Fibroblast of skin of back (primary cell): ENCODE results near the gene GRM2.
A peak's percentile ranks its signal among the peaks of the same experiment; 100 is the strongest.

Experiments
- DNase-seq: peaks from one replicate; pipeline ENCODE4 v3.0.0-alpha.2; 2013

Gene GRM2

GRCh38 chr3:51706021-51706485 lies 815 bp upstream of the GRM2 start:
- DNase-seq = no peak

DNA sequence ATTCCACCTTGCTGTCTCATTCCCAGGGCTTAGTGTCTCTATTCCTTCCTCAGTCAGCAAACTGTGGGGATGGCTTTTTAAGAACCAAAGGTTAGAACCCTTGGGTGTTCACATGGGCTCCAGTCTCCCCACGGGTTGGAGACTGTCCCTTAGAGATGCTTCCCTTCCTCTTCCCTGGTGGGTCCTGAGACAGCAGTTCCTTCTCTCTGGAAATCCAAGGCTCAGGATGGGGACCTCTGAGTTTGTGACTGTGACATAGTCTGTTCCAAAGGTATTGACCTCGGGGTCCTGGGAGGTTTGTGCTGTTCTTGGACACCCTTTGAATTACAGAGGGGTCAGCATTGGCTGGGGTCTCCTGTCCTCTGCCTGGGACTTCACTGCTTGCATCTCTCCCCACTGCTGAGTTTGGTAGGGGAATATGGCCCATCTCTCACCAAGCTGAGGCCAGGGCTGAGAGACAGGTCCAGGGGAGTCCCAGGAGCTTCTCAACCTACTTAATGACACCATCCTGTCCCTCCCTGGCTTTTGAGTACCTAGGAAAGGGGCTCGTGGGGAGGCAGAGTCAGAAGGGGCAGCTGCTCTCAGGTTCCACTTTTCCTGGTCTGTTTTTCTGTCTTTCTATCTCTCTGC lies 1.5 kb downstream of the GRM2 start:
- no peak for DNase-seq

DNA sequence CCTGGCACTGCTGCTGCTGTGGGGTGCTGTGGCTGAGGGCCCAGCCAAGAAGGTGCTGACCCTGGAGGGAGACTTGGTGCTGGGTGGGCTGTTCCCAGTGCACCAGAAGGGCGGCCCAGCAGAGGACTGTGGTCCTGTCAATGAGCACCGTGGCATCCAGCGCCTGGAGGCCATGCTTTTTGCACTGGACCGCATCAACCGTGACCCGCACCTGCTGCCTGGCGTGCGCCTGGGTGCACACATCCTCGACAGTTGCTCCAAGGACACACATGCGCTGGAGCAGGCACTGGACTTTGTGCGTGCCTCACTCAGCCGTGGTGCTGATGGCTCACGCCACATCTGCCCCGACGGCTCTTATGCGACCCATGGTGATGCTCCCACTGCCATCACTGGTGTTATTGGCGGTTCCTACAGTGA lies 2.1 kb downstream of the GRM2 start:
- no peak for DNase-seq

DNA sequence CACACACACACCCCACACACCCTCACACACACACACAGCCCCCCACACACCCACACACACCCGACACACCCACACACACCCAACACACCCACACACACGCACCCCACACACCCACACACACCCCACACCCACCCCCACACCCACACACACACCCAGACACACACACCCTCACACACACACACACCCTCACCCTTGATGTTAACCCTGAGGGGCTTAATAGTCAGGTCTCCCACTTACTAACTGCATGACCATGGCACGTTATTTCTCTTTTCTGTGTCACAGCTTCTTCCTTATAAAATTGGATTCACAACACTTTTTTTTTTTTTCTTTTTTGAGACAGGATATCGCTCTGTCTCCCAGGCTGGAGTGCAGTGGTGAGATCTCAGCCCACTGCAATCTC lies 2.8 kb downstream of the GRM2 start:
- no peak for DNase-seq

DNA sequence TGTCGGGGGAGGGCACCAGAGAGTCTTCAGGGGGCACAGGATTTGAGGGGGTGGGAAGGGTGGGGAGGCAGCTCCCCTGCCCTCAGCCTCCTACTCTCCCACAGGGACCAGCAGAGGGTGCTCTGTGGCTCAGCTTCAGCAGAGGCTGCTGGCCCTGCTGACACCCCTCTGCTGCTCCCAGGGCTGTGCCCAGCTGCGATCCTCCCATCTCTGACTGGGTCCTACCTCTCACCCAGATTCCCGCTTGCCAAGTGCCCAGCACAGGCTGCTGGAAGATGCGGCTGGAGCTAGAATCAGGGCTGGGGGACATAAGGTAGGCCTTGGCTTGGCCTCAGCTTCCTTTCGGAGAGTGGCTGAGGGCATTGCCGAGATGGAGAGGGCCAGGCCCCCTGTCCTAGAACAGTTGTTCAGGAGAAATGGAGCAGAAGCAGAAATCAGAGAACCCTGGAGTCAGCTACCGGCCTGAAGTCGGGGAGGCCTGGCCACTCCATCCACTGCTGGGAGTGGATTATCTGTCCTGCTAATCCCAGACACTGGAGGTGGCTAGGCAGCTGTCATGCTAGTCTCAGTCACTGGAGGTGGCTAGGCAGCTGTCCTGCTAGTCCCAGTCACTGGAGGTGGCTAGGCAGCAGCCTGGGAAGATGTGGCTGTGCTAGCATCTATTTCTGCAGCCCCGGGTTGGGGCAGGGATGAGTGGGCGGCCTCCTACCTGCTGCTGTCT lies 3.9 kb downstream of the GRM2 start:
- no peak for DNase-seq

- DNase-seq = no peak
These were observed 4.6 kb downstream of the GRM2 start for GRCh38 chr3:51711352-51712037.

GRCh38 chr3:51712038-51712420 lies 5.2 kb downstream of the GRM2 start:
- no peak for DNase-seq

- DNase-seq = no peak
These were observed 5.7 kb downstream of the GRM2 start for GRCh38 chr3:51712511-51712931.

DNA sequence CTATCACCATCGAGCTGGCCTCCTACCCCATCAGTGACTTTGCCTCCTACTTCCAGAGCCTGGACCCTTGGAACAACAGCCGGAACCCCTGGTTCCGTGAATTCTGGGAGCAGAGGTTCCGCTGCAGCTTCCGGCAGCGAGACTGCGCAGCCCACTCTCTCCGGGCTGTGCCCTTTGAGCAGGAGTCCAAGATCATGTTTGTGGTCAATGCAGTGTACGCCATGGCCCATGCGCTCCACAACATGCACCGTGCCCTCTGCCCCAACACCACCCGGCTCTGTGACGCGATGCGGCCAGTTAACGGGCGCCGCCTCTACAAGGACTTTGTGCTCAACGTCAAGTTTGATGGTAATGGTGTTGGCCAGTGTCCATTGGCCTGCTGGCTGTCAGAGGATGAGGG lies 6.1 kb downstream of the GRM2 start:
- DNase-seq = no peak

DNA sequence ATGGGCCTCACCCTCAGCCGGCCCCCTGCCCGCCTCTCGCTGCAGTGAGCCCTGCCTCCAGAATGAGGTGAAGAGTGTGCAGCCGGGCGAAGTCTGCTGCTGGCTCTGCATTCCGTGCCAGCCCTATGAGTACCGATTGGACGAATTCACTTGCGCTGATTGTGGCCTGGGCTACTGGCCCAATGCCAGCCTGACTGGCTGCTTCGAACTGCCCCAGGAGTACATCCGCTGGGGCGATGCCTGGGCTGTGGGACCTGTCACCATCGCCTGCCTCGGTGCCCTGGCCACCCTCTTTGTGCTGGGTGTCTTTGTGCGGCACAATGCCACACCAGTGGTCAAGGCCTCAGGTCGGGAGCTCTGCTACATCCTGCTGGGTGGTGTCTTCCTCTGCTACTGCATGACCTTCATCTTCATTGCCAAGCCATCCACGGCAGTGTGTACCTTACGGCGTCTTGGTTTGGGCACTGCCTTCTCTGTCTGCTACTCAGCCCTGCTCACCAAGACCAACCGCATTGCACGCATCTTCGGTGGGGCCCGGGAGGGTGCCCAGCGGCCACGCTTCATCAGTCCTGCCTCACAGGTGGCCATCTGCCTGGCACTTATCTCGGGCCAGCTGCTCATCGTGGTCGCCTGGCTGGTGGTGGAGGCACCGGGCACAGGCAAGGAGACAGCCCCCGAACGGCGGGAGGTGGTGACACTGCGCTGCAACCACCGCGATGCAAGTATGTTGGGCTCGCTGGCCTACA lies 8.5 kb downstream of the GRM2 start:
- no peak for DNase-seq

DNA sequence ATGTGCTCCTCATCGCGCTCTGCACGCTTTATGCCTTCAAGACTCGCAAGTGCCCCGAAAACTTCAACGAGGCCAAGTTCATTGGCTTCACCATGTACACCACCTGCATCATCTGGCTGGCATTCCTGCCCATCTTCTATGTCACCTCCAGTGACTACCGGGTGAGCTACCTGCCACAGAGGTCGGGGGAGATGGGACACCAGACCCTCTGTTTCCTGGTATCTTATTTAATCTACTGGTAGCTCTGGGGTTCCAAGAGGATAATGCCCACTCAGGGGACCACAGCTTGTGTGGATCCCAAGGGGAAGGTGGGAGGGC lies 9.1 kb downstream of the GRM2 start:
- DNase-seq = no peak

GRCh38 chr3:51716805-51717204 lies 9.9 kb downstream of the GRM2 start:
- no peak for DNase-seq

GRCh38 chr3:51717446-51717845 lies 10.6 kb downstream of the GRM2 start:
- no peak for DNase-seq

- DNase-seq = no peak
These were observed 11.1 kb downstream of the GRM2 start for GRCh38 chr3:51717947-51718346.

DNA sequence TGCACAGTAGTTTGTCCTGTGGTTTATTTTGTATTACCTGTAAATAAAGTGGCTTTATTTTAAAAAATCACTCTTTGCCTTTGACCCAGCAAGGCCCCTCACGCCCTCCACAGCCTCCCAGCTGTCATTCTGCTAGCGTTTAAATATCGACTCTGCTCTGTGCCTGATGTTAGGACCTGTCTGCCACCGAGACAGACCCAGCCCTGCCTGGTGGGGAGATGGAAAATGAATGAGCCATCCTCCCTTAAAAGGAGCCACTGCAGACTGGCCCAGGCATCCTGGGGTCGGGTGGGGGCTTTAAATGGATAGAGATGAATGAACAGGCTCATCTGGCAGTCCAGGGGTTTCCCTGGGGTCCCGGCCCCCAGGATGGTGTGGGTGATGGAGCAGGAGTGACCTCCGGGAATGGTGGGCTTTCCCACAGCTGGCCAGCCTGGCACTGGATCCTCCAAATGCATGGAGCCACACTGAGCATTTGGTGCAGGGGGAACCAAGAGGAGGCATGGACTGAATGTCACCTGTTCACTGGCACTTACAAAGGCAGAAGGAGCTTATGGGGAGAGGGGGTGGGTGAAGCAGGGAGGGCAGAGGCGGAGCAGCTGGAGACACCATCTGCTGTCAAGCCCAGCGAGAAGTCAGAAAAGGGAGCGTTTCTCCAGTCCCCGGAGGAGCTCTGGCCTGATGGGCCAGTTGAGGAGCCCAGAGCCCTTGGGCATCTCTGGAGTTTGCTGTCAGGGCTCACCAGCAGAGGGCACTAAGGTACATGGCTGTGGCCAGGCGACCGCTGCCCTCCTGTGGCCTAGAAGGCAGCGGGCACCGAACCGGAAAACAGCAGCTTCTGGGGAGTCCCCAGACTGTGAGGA lies 11.9 kb downstream of the GRM2 start:
- peak; percentile 33 for DNase-seq

DNA sequence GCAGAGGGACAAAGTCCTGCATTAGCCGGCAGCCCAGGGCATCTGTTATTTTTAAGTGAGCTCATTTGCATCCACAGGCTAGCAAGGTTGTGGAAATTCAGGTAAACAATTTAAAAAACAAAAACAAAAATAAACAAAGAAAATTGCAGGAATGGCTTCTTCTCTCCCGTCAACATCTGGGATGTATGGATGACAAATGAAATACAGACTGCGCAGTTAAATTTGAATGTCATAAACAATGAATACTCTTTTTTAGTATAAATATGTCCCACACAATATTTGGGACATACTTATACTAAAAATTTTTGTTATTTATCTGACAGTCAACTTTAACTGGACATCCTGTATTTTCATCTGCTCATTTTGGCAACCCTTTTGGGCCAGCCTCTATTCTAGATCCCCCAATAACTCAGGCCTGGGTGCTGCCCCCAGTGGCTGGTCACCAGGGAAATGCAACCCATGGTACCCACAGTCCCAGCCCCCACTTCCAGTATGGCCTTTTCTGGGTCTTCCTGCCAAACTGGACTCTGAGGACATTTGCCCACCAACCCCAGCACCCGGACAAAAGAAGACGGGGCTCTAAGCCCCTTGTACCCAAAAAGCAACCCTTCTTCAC lies 12.7 kb downstream of the GRM2 start:
- no peak for DNase-seq

DNA sequence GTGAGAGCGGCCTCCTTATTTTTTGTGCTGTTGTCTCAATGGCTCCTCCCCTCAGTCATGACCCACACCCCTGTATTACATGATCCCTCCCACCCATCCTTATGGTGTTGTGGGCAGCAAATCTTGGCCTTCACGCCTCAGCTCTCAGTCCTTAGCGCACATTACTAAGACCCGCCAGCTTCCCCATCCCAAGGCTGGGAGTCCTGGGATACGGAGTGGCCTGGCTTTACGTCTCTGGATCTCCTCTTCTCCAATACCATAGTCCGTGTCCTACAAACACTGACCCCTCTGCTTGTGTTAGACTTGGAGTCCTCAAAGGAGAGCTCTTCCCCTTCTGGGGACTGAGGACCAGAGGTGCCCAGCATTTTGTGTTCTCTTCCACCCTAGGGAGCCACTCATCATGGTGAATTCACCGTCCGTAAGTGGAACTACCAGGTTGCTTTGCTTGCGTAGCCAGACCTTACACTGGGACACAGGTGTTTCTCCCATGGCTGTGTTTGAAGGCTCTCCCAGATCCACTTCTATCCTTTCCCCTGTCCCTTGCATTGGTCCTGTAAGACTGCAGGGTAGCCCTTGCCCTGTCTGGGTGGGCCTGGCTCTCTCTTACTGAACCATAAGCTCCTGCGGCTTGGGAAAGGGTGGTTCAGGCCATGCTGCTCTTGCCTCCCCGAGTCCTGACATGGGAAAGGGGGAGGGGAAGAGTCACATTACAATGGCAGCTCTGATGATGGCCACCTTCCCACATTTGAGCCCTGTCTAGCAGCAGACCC lies 13.6 kb downstream of the GRM2 start:
- DNase-seq = no peak

GRCh38 chr3:51721062-51721745 lies 14.3 kb downstream of the GRM2 start:
- no peak for DNase-seq

DNA sequence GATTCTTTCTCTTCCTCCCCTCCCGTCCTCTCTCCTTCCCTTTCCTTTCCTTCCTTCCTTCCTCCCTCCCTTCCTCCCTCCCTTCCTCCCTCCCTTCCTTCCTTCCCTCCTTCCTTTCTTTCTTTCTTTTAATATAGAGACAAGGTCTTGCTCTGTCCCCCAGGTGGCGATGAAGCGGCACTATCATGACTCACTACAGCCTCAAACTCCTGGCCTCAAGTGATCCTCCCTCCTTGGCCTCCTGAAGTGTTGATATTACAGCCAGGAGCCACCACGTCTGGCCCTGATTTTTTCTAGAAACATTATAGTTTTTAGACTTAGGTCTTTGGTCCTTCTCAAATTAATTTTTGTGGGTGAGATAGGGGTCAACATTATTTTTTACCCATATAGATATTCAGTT lies 15.5 kb downstream of the GRM2 start:
- no peak for DNase-seq

- DNase-seq = no peak
These were observed 20.6 kb downstream of the GRM2 start for GRCh38 chr3:51727500-51727899.
